ENCODE results near the gene MMS22L. TPM values are rescaled to one million over a fixed set of nuclear protein-coding genes. Genes with fewer than 3 reads are reported as not detected.

MMS22L gene
- total and polyA plus RNA-seq, 2 of the 4 experiments (the other 2 are of a cell fraction), result 6.1 to 18.6 TPM

GRCh38 chr6:97138581-97138980 is 144.4 kb downstream of the MMS22L start:
- no peaks in the 10 kb centered on the region for H3K36me3 ChIP-seq (ENCODE audit: control insufficient read depth, insufficient read depth, low read length)
- H3K9me1 ChIP-seq (ENCODE audit: insufficient read depth, low read length), result no peaks in the 10 kb centered on the region
- H2BK15ac ChIP-seq (ENCODE audit: low read depth, low read length), result no peak overlapping the region
- H4K20me1 ChIP-seq (ENCODE audit: insufficient read depth, low read length), result no peaks in the 10 kb centered on the region
- DNase-seq (no peak), ATAC-seq (ENCODE audit: low read depth) (no peak)
- H3K18ac ChIP-seq (ENCODE audit: low read depth, low read length), result no peak overlapping the region
- intact Hi-C loops (cut with micrococcal nuclease) (no loop called here), dilution Hi-C loops (cut with HindIII; ENCODE audit: low sequenced_read_pairs, unreplicated experiment) (no loop called here), in situ Hi-C loops (cut with MboI; ENCODE audit: low sequenced_read_pairs) (no loop called here)
- no peak overlapping the region for H3K4me3 ChIP-seq (ENCODE audit: insufficient read depth, low read depth, low read length)
- no CpG with 5 or more reads among the region's 1 CpG for WGBS, 2 experiments (ENCODE audit: extremely low coverage in 2 of 2, insufficient read length in 1 of 2)
- H4K8ac ChIP-seq (ENCODE audit: low read depth in 2 of 2, low read length in 2 of 2), result no peak overlapping the region
- no peak overlapping the region for H3K4me2 ChIP-seq (ENCODE audit: low read depth, low read length)
- H3K4ac ChIP-seq (ENCODE audit: low read depth, low read length), result no peak overlapping the region
- no peaks in the 10 kb centered on the region for H3K4me1 ChIP-seq (ENCODE audit: control insufficient read depth, insufficient read depth, low read length)
- no peak overlapping the region for H4K91ac ChIP-seq (ENCODE audit: insufficient read depth, low read depth, low read length)
- H3K9ac ChIP-seq (ENCODE audit: low read depth, low read length), result no peak overlapping the region
- no peak overlapping the region for H2BK5ac ChIP-seq (ENCODE audit: low read depth, low read length, poor library complexity, severe bottlenecking)
- no peak overlapping the region for H4K5ac ChIP-seq (ENCODE audit: low read depth, low read length)
- BruUV-seq (replicated peaks), result no TSS peak
- ChIA-PET CTCF (interaction anchor here (1.1 kb wide), 1 partner anchor 48 kb away, joined by 3 read pairs; no protein-coding TSS in a partner anchor), POLR2A (ENCODE audit: unreplicated experiment) (no interaction called here)
- H3K23ac ChIP-seq (ENCODE audit: low read depth, low read length), result no peak overlapping the region
- H2BK20ac ChIP-seq (ENCODE audit: low read depth, low read length), result no peak overlapping the region
- no peak overlapping the region for H2AK9ac ChIP-seq (replicated peaks; ENCODE audit: low read depth, low read length, poor library complexity)
- H3K27ac ChIP-seq (ENCODE audit: insufficient read depth, low read length), result no peak overlapping the region
- no peak overlapping the region for H3K56ac ChIP-seq (ENCODE audit: extremely low read depth, insufficient read depth, low read length)
- H3K27me3 ChIP-seq (ENCODE audit: control insufficient read depth, insufficient read depth, low read length), result no peaks in the 10 kb centered on the region
- H2AFZ ChIP-seq (replicated peaks; ENCODE audit: low read length, poor library complexity), result no peak overlapping the region
- H3K9me3 ChIP-seq (ENCODE audit: control insufficient read depth, insufficient read depth, low read length), result no peaks in the 10 kb centered on the region
- no peaks in the 10 kb centered on the region for H3K79me1 ChIP-seq (ENCODE audit: low read depth in 1 of 2, low read length in 2 of 2)
- H2AK5ac ChIP-seq (ENCODE audit: low read depth, low read length), result no peak overlapping the region
- no peak overlapping the region for H2BK120ac ChIP-seq (ENCODE audit: low read depth, low read length)
- H3K14ac ChIP-seq (replicated peaks; ENCODE audit: low read depth, low read length), result no peak overlapping the region
- no peak for TF ChIP-seq MAFK (IDR thresholded peaks at IDR 0.05; ENCODE audit: low read depth, low read length)
- TF ChIP-seq MAZ (IDR thresholded peaks at IDR 0.05; ENCODE audit: borderline replicate concordance, low read depth, low read length), result no peak
- TF ChIP-seq NFE2L2 (IDR thresholded peaks at IDR 0.05; ENCODE audit: low read depth, low read length), result no peak
- no peak for TF ChIP-seq CTCF (conservative IDR thresholded peaks at IDR 0.05; ENCODE audit: low read depth, low read length)
- no peak for TF ChIP-seq POLR2A (IDR thresholded peaks at IDR 0.05; ENCODE audit: low read depth, low read length)
- TF ChIP-seq MXI1 (IDR thresholded peaks at IDR 0.05; ENCODE audit: borderline replicate concordance, low read depth, low read length), result no peak
- TF ChIP-seq RFX5 (IDR thresholded peaks at IDR 0.05; ENCODE audit: low read depth, low read length), result no peak
- no peak for TF ChIP-seq SMC3 (IDR thresholded peaks at IDR 0.05; ENCODE audit: low read depth, low read length)
- TF ChIP-seq CHD1 (IDR thresholded peaks at IDR 0.05; ENCODE audit: low read depth, low read length), result no peak
- TF ChIP-seq FOS (IDR thresholded peaks at IDR 0.05; ENCODE audit: low read depth, low read length), result no peak
- no peak for TF ChIP-seq BHLHE40 (IDR thresholded peaks at IDR 0.05; ENCODE audit: low read depth, low read length)
- TF ChIP-seq USF2 (IDR thresholded peaks at IDR 0.05; ENCODE audit: low read depth, low read length), result no peak
- TF ChIP-seq CEBPB (IDR thresholded peaks at IDR 0.05; ENCODE audit: low read depth, low read length), result no peak
- no peak for TF ChIP-seq ELK1 (IDR thresholded peaks at IDR 0.05; ENCODE audit: borderline replicate concordance, low read depth, low read length)
- TF ChIP-seq RAD21 (IDR thresholded peaks at IDR 0.05; ENCODE audit: low read length), result no peak
- no peak for TF ChIP-seq RCOR1 (IDR thresholded peaks at IDR 0.05; ENCODE audit: insufficient replicate concordance, low read length)
